Measurements from ENCODE around the gene TRAPPC2B.

TRAPPC2B gene

GRCh38 chr19:57376151-57376550, 12.8 kb downstream of the TRAPPC2B start:
- no peak for DNase-seq

GRCh38 chr19:57377498-57378146, 14.3 kb downstream of the TRAPPC2B start:
- DNase-seq: no peak

GRCh38 chr19:57380923-57381322, 17.6 kb downstream of the TRAPPC2B start:
- DNase-seq: no peak

GRCh38 chr19:57382806-57383488, 19.6 kb downstream of the TRAPPC2B start:
- no peak for DNase-seq

- no peak for DNase-seq
Observed at GRCh38 chr19:57389194-57389729, 25.9 kb downstream of the TRAPPC2B start.

- peak; percentile 98 for DNase-seq
Observed at GRCh38 chr19:57389730-57390598, 26.6 kb downstream of the TRAPPC2B start, which contains the start of gene ZNF548. ZNF548 (plus strand) TSS chr19:57389854; CDS start chr19:57390100, 246 bp downstream.

GRCh38 chr19:57395710-57396109, 32.4 kb downstream of the TRAPPC2B start:
- DNase-seq: no peak

- DNase-seq: no peak
Observed at GRCh38 chr19:57398868-57399267, 35.5 kb downstream of the TRAPPC2B start.

GRCh38 chr19:57403737-57404563, 40.6 kb downstream of the TRAPPC2B start:
- no peak for DNase-seq

- peak; percentile 51 for DNase-seq
Observed at GRCh38 chr19:57406516-57407123, 43.3 kb downstream of the TRAPPC2B start.

GRCh38 chr19:57410877-57411671, 47.7 kb downstream of the TRAPPC2B start, which contains the start of gene ZNF17:
ZNF17 (plus strand) TSS chr19:57411161; CDS start chr19:57413616, 2,455 bp downstream.
- DNase-seq: peak; percentile 90
